Measurements from ENCODE around the gene EEF2. TPM values are rescaled to one million over a fixed set of nuclear protein-coding genes. Genes with fewer than 3 reads are reported as not detected.
A peak's percentile ranks its signal among the peaks of the same experiment; 100 is the strongest.

Gene EEF2
- total RNA-seq, 4 donors from 2014 or later = 936 to 2,469 (median 1,635) TPM

DNA sequence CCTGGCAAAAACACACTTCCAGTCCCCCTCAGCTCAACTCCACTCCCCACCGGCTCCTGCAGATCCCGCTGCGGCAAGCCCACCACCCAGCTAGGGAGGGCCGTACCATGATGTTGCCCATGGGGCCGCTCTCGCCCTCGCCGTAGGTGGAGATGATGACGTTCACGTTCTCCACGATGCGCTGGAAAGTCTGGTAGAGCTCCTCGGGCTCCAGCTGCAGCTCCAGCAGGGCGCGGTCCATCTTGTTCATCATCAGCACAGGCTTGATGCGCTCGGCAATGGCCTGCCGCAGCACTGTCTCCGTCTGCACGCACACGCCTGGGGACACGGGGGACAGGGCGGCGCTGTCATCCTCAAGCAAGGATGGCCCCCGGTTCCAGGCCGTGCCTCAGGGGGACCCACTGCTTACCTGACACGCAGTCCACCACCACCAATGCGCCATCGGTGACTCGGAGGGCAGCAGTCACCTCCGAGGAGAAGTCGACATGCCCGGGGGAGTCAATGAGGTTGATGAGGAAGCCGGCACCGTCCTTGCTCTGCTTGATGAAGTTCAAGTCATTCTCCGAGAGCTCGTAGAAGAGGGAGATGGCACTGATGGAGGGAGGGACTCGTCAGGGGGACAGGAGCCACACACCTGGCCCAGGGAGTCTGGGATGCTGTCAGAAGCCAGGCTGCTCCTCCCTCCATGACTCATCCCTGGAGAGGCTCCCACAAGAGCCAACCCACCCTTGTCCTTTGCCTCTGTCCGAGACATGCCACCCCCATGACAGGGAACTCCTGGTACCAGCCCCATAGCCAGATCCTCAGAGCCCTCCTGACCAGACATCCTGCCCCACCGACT is 2.3 kb downstream of the EEF2 start:
- H3K36me3 ChIP-seq = no peaks in the 10 kb centered on the region
- TF ChIP-seq, protein P1, sequence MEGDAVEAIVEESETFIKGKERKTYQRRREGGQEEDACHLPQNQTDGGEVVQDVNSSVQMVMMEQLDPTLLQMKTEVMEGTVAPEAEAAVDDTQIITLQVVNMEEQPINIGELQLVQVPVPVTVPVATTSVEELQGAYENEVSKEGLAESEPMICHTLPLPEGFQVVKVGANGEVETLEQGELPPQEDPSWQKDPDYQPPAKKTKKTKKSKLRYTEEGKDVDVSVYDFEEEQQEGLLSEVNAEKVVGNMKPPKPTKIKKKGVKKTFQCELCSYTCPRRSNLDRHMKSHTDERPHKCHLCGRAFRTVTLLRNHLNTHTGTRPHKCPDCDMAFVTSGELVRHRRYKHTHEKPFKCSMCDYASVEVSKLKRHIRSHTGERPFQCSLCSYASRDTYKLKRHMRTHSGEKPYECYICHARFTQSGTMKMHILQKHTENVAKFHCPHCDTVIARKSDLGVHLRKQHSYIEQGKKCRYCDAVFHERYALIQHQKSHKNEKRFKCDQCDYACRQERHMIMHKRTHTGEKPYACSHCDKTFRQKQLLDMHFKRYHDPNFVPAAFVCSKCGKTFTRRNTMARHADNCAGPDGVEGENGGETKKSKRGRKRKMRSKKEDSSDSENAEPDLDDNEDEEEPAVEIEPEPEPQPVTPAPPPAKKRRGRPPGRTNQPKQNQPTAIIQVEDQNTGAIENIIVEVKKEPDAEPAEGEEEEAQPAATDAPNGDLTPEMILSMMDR (IDR thresholded peaks at IDR 0.05) = no peak
- no peak for TF ChIP-seq POLR2A (IDR thresholded peaks at IDR 0.05)
- no peak for DNase-seq
- intact Hi-C loops (cut with DNase I; ENCODE audit: low total_unique reads) = loop anchor here (10.0 kb wide), 1 partner anchor 222 kb away; no protein-coding TSS in a partner anchor
- no peaks in the 10 kb centered on the region for H3K27me3 ChIP-seq
- H3K9me3 ChIP-seq = no peaks in the 10 kb centered on the region
- H3K4me1 ChIP-seq = peaks cover 0 to 11% of the 10 kb centered on the region in 2 donors
- H3K27ac ChIP-seq = peak overlapping the region; percentile 94 to 96
- no peak overlapping the region for H3K4me3 ChIP-seq

DNA sequence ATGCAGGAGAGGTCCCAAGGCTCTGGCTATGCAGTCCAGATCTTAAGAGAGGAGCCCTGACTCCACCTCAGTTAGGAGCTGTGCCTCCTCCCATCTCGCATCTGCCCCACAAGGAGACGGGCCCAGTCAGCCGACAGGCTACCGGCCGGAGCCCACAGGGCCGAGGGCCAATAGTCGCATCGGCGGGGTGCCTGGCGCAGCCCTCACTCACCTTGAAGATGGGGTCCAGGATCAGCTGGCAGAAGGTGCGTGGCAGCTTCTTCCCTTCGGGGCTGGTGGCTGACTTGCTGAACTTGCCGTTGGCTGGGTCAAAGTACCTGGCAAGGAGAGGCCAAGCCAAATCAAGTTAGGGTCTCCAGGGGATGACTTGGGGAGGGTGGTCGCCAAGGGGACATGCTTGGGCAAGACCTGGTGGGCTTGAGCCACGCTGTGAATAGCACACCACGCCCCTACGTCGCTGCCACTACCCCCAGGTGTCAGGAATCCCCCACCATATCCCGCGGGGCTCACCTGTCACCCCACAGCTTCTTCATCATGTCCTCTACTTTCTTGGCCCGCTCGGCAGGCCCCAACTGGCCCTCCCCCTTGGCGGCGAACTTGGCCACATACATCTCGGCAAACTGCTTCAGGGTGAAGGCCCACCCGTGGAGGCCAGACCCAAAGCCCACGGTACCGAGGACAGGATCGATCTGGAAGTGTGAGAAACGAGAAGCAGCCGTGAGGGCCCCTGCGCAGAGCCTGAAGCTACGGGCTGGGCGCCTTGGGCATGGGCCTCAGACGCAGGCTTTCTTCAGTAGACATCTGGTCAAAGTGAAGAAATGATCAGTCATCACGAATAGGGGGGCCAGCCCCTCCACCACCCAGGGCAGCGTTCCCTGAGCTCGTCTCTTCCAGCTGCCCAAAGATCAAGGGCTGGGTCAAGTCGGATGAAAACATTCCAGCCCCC is 3.3 kb downstream of the EEF2 start:
- TF ChIP-seq, protein P1 (IDR thresholded peaks at IDR 0.05) = no peak
- TF ChIP-seq POLR2A (IDR thresholded peaks at IDR 0.05) = no peak
- peaks cover 0 to 11% of the 10 kb centered on the region in 2 donors for H3K4me1 ChIP-seq
- intact Hi-C loops (cut with DNase I; ENCODE audit: low total_unique reads) = loop anchor here (10.0 kb wide), 1 partner anchor 223 kb away; no protein-coding TSS in a partner anchor
- no peaks in the 10 kb centered on the region for H3K9me3 ChIP-seq
- no peaks in the 10 kb centered on the region for H3K36me3 ChIP-seq
- no peak for DNase-seq
- H3K27ac ChIP-seq = no peak overlapping the region
- H3K4me3 ChIP-seq = no peak overlapping the region
- H3K27me3 ChIP-seq = no peaks in the 10 kb centered on the region

DNA sequence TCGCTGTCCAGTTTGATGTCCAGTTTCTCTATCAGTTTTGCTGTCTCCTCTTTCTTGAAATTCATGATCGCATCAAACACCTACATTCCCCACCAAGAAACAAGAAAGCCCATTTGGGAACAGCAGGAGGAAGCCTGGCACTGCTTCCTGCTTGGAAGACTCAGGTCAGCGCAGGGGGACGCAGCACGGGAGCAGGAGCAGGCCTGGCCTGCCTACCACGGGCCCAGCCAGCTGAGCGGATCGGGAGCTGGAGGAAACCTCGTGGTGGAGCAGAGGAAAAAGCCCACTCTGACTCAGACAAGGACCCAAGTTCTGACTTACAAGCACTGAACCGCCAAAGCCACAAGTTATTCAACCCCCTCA is 3.9 kb downstream of the EEF2 start:
- Histone ChIP-seq H3K36me3 (no peaks in the 10 kb centered on the region), H3K4me1 (peaks cover 0 to 11% of the 10 kb centered on the region in 2 donors)
- intact Hi-C loops (cut with DNase I; ENCODE audit: low total_unique reads) = loop anchor here (10.0 kb wide), 1 partner anchor 223 kb away; no protein-coding TSS in a partner anchor

DNA sequence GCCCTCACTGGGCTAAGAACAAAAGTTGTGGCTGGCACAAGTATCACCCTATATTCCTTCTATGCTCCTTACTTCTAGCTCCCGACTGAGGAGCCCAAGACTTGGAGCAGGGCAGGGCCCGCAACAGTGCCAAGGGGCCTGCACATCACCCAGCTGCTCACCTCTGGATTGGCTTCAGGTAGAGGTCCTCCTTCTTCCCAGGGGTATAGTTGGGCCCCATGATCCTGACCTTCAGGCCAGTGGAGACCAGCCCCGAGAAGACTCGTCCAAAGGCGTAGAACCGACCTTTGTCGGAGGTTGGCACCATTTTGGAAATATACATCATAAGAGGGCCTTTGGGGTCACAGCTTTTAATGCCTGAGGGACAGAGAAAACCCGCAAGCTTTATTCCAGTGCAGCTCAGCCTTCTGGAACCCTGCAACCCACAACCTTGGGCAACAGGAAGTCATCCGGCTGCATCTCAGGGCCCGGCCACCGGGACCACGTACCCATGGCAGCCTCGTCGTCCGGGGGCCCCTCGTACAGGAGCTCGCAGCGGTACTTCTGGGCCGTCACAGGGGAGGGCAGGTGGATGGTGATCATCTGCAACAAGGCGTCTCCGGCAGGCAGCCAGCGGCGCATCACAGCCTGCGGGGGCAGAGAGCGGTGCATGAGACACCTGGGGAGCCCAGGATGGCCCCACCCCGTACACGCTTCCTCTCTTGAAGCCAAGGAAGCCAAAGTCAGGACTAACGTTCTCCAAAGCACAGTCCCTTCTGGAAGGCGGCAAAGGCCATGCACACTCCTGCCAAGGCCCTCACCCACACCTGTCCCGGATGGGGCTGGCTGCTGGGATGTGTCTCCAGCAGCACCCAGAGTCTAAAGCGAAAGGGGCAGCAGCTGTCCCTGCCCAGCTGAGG is 4.7 kb downstream of the EEF2 start:
- no peak for TF ChIP-seq POLR2A (IDR thresholded peaks at IDR 0.05)
- no peak for DNase-seq
- peaks cover 0 to 11% of the 10 kb centered on the region in 2 donors for H3K4me1 ChIP-seq
- H3K36me3 ChIP-seq = no peaks in the 10 kb centered on the region
- intact Hi-C loops (cut with DNase I; ENCODE audit: low total_unique reads) = loop anchor here (10.0 kb wide), 1 partner anchor 224 kb away; no protein-coding TSS in a partner anchor
- H3K4me3 ChIP-seq = no peak overlapping the region
- H3K27me3 ChIP-seq = no peaks in the 10 kb centered on the region
- no peaks in the 10 kb centered on the region for H3K9me3 ChIP-seq
- H3K27ac ChIP-seq = no peak overlapping the region

More for the DNA sequence above, 3.9 kb downstream of the EEF2 start:
- no peak for DNase-seq
- no peak overlapping the region for H3K4me3 ChIP-seq
- H3K9me3 ChIP-seq = no peaks in the 10 kb centered on the region
- no peaks in the 10 kb centered on the region for H3K27me3 ChIP-seq
- TF ChIP-seq, protein P1 (IDR thresholded peaks at IDR 0.05) = no peak
- TF ChIP-seq POLR2A (IDR thresholded peaks at IDR 0.05) = no peak
- H3K27ac ChIP-seq = no peak overlapping the region

Measured in uterus (tissue), 4 donors.